ENCODE measurements around the gene EMID1.
A peak's percentile ranks its signal among the peaks of the same experiment; 100 is the strongest.

EMID1 gene

DNA sequence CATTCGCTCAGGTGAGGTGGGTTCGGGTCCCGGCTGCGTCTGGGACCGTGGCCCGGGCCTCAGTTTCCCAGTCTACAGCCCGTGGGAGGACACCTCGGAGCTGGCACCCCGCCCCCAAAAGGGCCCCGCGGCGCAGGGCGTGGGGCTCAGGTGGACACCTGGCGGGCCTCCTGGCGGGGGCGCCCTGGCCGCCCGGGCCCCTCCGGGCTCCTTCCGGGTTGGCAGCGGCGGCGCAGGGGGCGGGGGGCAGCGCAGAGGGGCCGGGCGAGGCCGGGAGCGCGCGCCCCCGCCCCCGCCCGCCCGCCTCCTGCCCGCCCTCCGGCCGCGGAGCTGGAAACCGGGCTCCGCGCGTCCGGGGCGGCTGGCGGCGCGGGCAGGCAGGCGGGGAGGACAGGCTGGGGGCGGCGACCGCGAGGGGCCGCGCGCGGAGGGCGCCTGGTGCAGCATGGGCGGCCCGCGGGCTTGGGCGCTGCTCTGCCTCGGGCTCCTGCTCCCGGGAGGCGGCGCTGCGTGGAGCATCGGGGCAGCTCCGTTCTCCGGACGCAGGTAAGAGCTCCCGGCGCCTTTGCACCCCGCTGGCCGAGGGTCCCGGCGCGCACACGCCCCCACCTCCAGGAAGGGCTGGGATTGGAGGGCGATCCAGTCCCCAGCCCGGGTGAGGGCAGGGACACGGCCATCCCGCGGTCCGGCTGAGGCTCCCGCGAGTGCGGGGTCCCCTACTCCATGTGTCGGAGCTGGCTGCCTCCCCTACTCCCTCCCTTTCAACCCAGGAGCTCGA, at the start of gene EMID1:
Gene EMID1 (plus strand): TSS at position 303 of the 778 bp plus-strand sequence. CDS start 143 bp downstream, at position 446.
- no peak for DNase-seq (ENCODE audit: low read depth in 2 of 2)

DNA sequence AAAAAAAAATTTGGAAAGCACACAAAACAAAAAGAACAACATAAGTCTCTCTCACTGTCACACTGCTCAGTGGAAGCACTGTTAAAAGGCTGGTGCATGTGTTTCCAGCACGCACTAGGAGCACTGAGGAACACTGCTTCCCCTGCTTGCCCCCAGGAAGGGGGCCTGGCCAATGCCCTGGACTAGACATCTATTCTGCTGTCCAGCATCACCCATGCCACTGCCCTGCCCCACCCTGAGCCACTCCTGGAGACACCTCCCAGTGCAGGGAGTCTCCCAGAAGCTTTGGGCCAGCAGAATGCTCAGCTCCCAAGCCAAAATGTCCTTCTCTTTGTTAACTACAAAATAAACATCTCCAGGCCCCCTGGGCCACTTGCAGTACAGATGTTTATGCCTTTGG, 49.7 kb upstream of the EMID1 start:
- DNase-seq (ENCODE audit: low read depth in 2 of 2) = no peak

GRCh38 chr22:29156507-29156906, 49.2 kb upstream of the EMID1 start:
- no peak for DNase-seq (ENCODE audit: low read depth in 2 of 2)

DNA sequence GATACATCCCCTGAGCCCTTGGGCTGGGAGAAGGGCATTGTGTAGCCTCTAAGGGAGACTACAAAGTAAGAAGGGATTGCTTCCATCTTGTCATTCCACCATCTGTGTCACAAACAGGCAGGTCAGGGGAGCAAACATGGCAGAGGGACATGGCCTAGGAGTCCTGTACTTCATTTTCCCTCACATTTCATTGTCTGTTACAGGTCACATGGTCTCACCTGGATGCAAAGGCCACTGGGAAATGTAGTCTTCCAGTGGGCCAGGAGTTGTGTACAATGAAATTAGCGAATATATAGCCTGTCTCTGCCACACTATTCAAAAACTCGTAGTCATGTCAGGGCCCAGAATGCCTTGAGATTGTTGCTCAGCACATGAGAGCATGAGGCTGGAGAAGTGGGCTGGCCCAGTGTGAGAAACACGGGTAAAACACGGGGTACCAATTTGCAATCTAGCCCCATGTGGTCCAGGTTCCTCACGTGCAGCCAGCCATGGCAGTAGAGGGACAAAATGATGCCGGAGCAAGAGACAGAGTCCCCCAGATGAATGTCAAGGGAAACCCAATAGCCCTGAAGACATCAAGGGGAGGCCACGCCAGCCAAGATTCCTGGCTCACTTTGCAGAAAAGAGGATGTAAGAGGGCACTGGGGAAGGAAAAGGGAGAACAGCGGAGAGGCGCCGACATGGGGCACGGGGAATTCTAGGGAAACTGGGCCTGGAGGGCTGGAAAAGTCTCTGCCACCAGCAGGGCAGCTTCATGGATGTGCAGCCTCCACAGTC, 47.7 kb upstream of the EMID1 start:
- DNase-seq (ENCODE audit: low read depth in 2 of 2) = no peak

DNA sequence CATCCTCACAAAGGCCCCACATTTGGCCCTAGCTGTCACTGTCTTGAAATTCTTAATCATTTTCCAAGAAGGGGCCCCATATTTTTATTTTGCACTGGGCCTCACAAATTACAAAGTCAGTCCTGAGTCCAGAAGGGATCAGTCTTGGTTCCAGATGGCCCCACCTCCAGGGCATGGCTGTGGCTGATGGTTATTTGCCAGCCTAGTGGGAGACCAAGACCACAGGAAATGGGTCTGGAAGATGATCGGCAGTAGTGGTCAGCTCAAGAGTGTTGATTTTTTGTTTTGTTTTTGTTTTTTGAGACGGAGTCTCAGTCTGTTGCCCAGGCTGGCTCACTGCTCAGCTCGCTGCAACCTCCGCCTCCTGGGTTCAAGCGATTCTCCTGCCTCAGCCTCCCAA, 47.1 kb upstream of the EMID1 start:
- DNase-seq (ENCODE audit: low read depth in 2 of 2) = no peak

- no peak for DNase-seq (ENCODE audit: low read depth in 2 of 2)
Measured at GRCh38 chr22:29163808-29164207, 41.9 kb upstream of the EMID1 start.

DNA sequence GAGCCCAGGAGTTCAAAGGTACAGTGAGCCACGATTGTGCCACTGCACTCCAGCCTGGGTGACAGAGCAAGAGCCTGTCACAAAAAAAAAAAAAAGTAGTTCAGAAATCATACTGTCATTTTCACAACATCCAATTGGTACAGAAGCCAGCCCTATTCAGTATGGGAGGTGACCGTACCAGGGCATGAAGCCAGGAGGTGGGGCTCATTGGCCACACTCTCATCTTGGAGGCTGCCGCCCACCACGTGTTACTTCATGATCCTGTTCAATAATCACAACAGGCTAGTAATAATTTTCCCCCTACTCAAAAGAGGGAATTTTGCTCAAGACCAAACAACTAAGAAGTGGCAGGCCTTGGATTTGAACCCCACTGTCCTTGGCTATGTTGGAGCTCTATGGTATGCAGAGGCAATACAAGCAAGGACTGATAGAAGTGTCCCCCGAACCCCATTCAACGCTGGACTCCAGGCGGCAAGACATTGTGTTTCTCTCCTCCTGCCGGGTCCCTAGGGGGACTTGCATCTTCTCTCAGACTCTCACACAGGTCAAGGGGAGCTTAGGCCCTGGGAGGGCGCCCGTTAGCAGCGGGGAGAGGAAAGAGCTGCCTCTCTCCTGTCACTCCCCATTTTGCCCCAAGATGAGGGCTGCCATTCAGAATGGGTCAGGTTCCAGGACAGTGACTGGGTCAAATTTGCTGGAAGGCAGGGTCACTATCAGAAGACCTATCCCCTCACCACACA, 40.2 kb upstream of the EMID1 start:
- no peak for DNase-seq (ENCODE audit: low read depth in 2 of 2)

DNA sequence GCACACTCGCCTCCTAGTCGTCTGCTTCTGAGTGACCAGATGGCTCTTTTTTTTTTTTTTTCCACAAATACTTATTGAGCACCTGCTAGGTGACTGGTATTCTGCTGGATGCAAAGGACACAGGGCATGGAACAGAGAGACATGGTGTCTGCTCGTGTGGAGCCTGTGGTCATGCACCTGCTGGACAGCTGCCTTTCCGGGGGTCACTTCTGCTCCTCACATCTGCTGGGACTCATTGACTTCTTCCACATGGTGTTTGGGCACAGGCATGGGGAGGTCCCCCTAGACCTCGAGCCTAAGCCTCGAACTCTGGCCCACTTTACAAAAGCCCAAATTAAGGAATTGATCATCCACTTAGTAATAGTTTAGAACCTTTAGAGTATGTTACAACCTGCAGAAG, 39.5 kb upstream of the EMID1 start:
- no peak for DNase-seq (ENCODE audit: low read depth in 2 of 2)

DNA sequence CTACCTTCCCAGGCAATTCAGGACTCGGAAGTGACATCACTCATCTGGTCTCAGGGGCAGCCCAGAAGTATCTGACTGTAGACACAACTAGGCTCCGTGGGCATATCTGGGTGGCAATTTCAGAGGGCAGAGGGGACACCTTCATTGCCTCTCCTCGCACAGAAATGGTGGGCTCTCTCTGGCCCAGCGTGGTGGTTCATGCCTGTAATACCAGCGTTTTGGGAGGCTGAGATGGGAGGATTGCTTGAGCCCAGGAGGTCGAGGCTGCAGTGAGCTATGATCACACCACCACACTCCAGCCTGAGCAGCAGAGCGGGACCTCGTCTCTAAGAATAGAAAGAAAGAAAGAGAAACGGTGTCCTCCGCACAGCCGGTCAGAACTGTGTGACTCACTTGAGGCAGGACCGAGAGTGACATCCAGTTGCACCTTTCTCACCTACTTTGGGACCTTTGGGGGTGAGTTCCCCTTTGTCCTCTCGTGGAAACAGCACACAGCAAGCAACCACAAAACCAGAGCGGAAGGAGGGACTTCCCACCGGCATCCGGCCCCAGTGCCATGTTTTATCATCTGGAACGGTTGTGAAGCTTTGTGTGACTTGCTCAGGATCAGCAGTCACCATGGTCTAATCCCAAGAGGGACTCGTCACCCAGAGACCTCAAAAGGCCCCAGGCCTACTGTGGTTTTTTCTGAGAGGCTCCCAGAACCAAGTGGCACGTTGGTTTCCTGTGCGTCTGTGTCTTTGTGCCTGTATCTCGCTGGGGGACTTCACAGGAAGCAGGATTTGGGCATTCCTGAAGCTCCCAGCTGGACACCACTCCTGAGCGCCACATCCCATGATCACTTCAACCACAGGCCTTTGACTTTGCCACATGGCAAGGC, 38.4 kb upstream of the EMID1 start:
- peak in 1 of 2 experiments; percentile 65 for DNase-seq (ENCODE audit: low read depth in 2 of 2)

DNA sequence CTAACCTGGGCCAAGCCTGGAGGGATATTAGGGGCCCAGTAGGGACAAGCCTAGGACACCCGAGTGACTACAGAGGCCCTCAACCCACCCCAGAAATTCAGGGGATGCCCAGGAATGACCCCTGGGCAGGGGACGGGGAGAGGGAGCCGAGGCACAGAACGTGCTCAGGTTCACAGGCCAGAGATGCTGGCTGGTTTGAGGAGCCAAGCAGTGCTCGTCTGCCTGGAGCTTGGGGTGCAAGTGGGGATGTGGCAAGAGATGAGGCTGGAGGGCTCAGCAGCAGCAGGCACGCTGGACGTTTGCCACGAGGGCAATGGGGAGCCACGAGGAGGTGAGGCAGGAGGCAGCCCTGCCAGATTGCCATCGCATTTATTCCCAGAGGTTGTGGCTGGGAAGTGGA, 34.0 kb upstream of the EMID1 start:
- no peak for DNase-seq (ENCODE audit: low read depth in 2 of 2)

DNA sequence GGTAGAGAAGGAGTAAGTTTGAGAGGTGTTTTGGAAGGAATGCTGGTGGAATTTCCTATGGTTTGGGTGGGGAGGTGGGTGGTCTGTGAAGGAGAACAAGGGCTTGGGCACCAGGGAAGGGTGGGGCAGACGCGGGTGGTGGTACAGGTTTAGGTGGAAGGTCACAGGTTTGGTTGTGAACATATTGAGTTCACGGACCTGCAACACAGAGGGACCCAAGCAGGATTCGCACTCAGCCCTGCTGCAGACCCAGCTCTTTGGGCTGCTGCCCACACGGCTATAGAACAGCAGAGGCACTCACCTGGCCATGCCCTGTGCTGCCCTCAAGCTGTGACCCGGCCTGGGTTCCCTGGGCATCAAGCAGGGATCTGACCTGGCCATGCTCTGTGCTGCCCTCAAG, 33.5 kb upstream of the EMID1 start:
- DNase-seq (ENCODE audit: low read depth in 2 of 2) = no peak

GRCh38 chr22:29175312-29175835, 30.3 kb upstream of the EMID1 start:
- DNase-seq (ENCODE audit: low read depth in 2 of 2) = no peak

DNA sequence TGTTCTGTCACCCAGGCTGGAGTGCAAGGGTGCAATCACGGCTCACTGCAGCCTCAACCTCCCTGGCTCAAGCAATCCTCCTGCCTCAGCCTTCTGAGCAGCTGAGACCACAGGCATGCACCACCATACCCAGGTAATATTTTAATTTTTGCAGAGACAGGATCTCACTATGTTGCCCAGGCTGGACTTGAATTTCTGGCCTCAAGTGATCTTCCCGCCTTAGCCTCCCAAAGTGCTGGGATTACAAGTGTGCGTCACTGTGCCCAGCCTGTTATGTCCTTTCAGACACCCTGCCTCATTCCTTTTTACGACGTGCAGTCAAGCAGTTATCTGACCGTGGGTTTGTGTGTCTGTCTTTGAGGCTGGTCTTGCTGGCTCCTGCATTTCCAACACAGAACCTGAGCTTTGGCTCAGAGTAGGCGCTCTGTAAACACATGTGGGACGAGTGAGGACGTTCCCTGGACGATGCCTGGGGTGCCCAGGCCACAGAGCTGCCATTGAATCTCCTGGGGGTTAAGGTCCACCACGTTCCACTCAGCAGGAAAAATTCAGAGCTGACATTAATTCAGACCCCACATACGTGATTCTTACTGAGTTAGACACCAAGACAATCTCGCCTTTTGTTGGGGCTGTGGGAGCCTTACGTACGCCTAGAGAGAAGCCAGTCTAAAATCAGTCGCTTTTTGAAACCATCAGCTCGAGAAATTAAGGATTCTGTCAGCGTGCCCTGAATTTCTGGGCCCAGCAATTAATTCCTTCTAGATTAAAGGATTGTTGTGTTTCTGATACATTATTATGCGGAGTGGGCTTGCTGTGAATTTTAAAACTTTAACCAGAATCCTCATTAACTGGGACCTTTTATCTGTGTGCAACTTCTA, 21.5 kb upstream of the EMID1 start:
- DNase-seq (ENCODE audit: low read depth in 2 of 2) = no peak

DNA sequence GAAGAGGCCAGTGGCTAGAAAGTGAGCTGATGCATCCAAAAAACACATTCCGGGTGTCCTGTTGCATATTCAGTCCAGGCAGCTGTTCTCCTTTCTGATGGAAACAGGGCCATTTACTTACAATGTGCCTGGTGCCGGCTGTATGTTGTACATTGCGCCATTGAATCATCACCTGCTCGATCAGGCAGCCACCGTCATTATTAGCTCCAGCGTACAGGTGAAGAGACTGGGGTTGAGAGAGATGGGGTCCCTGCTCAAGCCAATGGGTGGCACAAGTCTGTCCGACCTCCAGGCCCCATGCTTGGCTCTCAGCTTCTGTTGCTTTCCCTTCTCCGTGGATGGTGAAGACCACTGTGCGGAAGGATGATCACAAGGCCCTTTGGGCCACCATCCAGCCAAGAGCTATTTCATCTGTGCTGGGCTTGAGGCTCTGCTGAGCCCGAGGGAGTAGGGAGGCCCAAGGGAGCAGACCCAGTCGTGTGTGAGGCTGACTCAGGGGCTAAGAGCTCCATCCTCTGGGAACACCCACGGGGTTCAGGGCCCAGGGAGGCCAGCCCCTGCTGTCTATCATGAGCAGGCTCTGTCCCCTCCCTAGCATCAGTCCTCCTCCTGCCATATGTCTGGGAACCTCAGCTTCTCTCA, 20.7 kb upstream of the EMID1 start:
- no peak for DNase-seq (ENCODE audit: low read depth in 2 of 2)

DNA sequence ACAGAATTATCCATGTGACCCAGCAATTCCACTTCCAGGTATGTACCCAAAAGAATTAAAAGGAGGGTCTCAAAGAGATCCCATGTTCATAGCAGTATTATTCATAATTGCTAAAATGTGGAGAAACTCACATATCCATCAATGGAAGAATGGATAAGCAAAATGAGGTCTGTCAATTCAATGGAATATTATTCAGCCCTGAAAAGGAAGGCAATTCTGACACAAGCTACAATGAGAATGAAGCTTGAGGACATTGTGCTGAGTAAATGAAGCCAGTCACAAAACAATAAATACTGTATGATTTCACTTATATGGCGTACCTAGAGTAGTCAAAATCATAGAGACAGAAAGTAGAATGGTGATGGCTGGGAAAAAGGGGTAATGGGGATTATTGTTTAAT, 19.4 kb upstream of the EMID1 start:
- DNase-seq (ENCODE audit: low read depth in 2 of 2) = no peak

DNA sequence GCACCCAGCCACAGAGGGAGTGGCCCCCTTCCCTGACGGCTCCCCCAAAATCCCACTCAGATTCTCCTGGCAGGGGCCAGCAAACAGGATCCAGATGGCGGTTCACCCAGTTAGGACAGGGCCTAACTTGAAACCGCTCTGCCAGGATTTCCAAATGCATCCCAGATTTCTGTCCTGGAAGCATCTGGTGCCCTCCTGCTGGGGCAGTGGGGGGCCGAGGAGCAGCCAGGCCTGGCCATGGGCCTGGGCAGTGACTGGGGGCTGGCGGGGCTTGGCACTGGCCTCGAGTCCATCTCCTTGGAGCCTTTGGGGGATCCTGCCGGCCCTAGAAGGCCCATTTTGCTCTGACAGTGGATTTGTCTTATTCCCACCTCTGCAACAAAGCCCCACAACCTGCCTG, 17.9 kb upstream of the EMID1 start:
- no peak for DNase-seq (ENCODE audit: low read depth in 2 of 2)

- no peak for DNase-seq (ENCODE audit: low read depth in 2 of 2)
Measured at GRCh38 chr22:29190051-29190450, 15.6 kb upstream of the EMID1 start.

DNA sequence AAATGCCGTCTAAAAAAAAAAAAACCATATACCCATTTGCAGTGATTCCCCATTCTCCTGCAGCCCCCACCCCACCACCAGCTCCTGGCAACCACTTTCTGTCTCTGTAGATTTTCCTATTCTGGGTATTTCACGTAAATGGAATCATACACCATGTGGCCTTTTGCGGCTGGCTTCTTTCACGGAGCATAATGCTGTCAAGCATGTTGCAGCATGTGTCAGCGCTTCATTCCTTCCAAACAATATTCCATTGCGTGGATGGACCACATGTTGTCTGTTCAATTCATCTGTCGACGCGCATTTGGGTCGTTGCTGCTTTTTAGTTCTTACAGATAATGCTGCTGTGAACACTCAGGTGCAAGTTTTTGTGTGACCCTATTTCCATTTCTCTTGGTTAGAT, 14.8 kb upstream of the EMID1 start:
- DNase-seq (ENCODE audit: low read depth in 2 of 2) = no peak

GRCh38 chr22:29193021-29193420, 12.7 kb upstream of the EMID1 start:
- DNase-seq (ENCODE audit: low read depth in 2 of 2) = no peak

- DNase-seq (ENCODE audit: low read depth in 2 of 2) = no peak
Measured at GRCh38 chr22:29194184-29194583, 11.5 kb upstream of the EMID1 start.
